H1 (cell line): ENCODE measurements around the gene SLC2A4. TPM values are rescaled to one million over a fixed set of nuclear protein-coding genes. Genes with fewer than 3 reads are reported as not detected.

ENCODE experiments used
- CHD7 ChIP-seq: fragments of 300-600 bp; sonication (generic); IDR thresholded peaks from 2 replicates; pipeline ENCODE4 v1.7.1; 2012; ENCODE audit warnings: low read length, moderate library complexity, mild to moderate bottlenecking, inconsistent platforms; ENCODE audit not compliant: insufficient replicate concordance
- CREB1 ChIP-seq: IDR thresholded peaks from 2 replicates; pipeline ENCODE4 v1.6.1; 2012; ENCODE audit warnings: inconsistent platforms
- EZH2 ChIP-seq: fragments of 200-600 bp; sonication (generic); IDR thresholded peaks from 2 replicates; pipeline ENCODE4 v1.7.1; 2012; ENCODE audit warnings: low read depth, mild to moderate bottlenecking, moderate library complexity, low read length, inconsistent platforms; ENCODE audit not compliant: severe bottlenecking
- JUND ChIP-seq: IDR thresholded peaks from 2 replicates; pipeline ENCODE4 v1.6.1; 2011; ENCODE audit warnings: mild to moderate bottlenecking, improper control_type of control experiment, low read length
- MAX ChIP-seq: IDR thresholded peaks from 2 replicates; pipeline ENCODE4 v1.6.1; 2012; ENCODE audit warnings: inconsistent platforms
- NRF1 ChIP-seq: IDR thresholded peaks from 2 replicates; pipeline ENCODE4 v1.6.1; 2011; ENCODE audit warnings: mild to moderate bottlenecking, low read depth, low read length, improper control_type of control experiment
- RXRA ChIP-seq: IDR thresholded peaks from 2 replicates; pipeline ENCODE4 v1.6.1; 2011; ENCODE audit warnings: low read depth, mild to moderate bottlenecking, low read length, moderate library complexity; ENCODE audit not compliant: insufficient read depth
- SP1 ChIP-seq: IDR thresholded peaks from 2 replicates; pipeline ENCODE4 v1.6.1; 2011; ENCODE audit warnings: low read depth, low read length
- SUZ12 ChIP-seq: fragments of 200-600 bp; sonication (generic); IDR thresholded peaks from 2 replicates; pipeline ENCODE4 v1.6.1; 2012; ENCODE audit warnings: mild to moderate bottlenecking, inconsistent platforms, low read length, moderate library complexity, mixed read lengths
- TAF1 ChIP-seq: IDR thresholded peaks from 2 replicates; pipeline ENCODE4 v1.6.1; 2011; ENCODE audit warnings: mild to moderate bottlenecking, low read depth, low read length
- YY1 ChIP-seq: IDR thresholded peaks from 2 replicates; pipeline ENCODE4 v1.6.1; 2011; ENCODE audit warnings: low read depth, mild to moderate bottlenecking, low read length
- polyA plus RNA-seq, 7 experiments: library from polyadenylated mRNA; depleted of rRNA in 3 of 7; stranded (reverse) in 5 of 7; unstranded in 2 of 7; fragments of >200 nt in 5 of 7; fragments of 200-250 nt in 2 of 7; gene quantifications; 1 replicate in 5 of 7; 2 replicates in 1 of 7; 4 replicates in 1 of 7; pipeline versions ENCODE4 v1.2.1 to v1.2.3, GENCODE V29; 2011 to 2013; ENCODE audit warnings: missing spikeins in 2 of 7, mixed read lengths in 2 of 7
- total RNA-seq: library from RNA; stranded (reverse); fragmentation: NEBNext Ultra II Directional; extraction: Animal tissue kit (Norgen Biotek cat#: 25700); gene quantifications from 2 replicates; pipeline ENCODE4 v1.2.1, GENCODE V29; 2021

Gene SLC2A4
- total and polyA plus RNA-seq, 2 of the 8 experiments (the other 6 are each of a cell fraction or from before 2014, with no cell fraction given) = 5.7 to 6.9 TPM

DNA sequence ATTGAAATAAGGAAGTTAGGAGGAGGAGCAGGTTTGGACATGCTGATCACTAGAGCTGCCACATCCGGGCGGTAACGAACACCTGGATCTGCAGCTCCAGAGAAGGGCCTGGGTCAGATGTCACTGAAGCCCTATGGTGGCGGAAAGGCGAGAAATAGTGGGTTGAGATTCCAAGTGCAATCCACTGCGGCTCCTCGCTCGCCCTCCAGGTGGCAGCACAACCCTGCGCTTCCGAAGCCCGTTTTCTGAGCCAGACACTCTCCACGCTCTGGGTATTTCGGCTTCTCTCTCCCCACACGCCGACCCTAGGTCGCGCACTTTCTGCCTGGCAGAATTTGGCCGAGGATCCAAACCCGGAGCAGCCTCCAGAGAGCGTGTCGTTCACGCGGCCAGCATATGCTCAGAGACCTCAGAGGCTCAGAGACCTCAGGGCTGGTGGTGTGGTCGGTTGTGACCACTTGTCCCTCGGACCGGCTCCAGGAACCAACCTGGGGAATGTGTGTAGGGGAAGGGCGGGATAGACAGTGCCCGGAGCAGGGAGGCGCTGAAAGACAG is 922 bp upstream of the SLC2A4 start (continued):
- no peak for TF ChIP-seq CHD7
- peak; percentile 71; the same call in 1 of the 2 replicates for TF ChIP-seq YY1
- TF ChIP-seq NRF1 = no peak
- TF ChIP-seq CREB1 = peak; percentile 71
- TF ChIP-seq MAX = peak; percentile 67
- TF ChIP-seq SUZ12 = no peak
- TF ChIP-seq SP1 = peak; percentile 94
- no peak for TF ChIP-seq RXRA
- peak; percentile 66; the same call in 1 of the 2 replicates for TF ChIP-seq TAF1
- no peak; the same call in 1 of the 2 replicates for TF ChIP-seq JUND
- no peak for TF ChIP-seq EZH2
